SHP77 (cell line): ENCODE measurements around the gene TNFRSF18.

ENCODE experiments used
- DNase-seq, 2 experiments: peaks; one replicate each; lab custom pipeline; 2025; lab: John Stamatoyannopoulos, UW

Gene TNFRSF18

GRCh38 chr1:1179346-1179982 is 26.9 kb downstream of the TNFRSF18 start:
- DNase-seq = no peak

- no peak for DNase-seq
These were observed 27.5 kb downstream of the TNFRSF18 start for GRCh38 chr1:1178794-1179331.

- no peak for DNase-seq
These were observed 28.8 kb downstream of the TNFRSF18 start for GRCh38 chr1:1177452-1178206.

DNA sequence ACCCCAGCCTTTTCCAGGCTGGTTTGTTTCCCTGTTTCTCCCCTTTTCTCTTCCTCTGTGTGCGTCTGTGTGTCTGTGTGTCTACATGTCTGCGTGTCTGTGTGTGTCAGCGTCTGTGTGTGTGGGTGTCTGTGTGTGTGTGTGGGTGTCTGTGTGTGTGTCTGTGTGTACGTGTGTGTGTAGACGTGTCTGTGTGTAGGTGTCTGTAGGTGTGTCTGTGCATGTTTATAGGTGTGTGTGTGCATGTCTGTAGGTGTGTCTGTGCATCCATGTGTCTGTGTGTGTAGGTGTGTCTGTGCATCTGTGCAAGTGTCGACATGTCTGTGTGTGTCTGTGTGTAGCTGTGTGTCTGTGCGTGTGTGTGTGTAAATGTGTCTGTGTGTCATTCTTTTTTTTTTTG is 29.5 kb downstream of the TNFRSF18 start:
- DNase-seq = no peak

- peak; percentile 23 to 26 for DNase-seq
These were observed 30.2 kb downstream of the TNFRSF18 start for GRCh38 chr1:1176063-1176761.

- DNase-seq = no peak
These were observed 30.9 kb downstream of the TNFRSF18 start for GRCh38 chr1:1175221-1176062.

DNA sequence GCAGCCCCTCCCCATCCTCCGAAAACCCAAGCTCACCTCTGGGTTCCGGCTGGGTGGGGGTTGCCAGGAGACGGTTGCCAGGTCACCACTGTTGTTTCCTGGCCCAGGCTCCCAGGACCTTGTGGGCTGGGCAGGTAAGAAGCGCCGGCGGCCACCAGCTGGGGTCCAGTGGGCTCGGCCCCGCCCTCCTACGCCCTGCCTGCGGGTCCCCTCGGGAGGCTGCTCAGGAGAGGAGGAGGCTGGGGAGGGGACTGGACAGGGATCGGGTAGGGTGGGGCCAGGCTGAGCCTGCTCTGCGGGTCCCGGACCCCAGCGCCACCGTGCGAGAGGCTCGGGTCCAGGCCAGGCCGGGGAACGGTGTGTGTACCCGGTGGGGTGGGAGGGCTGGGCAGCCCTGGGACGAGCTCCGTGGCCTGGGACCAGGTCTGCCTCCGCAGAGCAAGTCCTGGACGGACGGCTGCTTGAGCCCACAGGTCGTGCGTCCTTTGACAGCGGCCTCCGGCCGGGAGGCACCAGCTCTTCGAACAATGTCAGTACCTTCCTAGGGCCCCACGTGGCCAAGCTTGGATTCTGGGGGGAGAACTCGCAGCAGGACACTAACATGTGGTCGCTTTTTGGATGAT is 32.5 kb downstream of the TNFRSF18 start, which contains the start of gene TTLL10:
TSS of gene TTLL10 (plus strand) at position 88 of the 623 bp plus-strand sequence. CDS start 5,336 bp downstream, outside the sequence.
- no peak for DNase-seq

GRCh38 chr1:1173061-1173792 is 33.2 kb downstream of the TNFRSF18 start:
- no peak for DNase-seq

DNA sequence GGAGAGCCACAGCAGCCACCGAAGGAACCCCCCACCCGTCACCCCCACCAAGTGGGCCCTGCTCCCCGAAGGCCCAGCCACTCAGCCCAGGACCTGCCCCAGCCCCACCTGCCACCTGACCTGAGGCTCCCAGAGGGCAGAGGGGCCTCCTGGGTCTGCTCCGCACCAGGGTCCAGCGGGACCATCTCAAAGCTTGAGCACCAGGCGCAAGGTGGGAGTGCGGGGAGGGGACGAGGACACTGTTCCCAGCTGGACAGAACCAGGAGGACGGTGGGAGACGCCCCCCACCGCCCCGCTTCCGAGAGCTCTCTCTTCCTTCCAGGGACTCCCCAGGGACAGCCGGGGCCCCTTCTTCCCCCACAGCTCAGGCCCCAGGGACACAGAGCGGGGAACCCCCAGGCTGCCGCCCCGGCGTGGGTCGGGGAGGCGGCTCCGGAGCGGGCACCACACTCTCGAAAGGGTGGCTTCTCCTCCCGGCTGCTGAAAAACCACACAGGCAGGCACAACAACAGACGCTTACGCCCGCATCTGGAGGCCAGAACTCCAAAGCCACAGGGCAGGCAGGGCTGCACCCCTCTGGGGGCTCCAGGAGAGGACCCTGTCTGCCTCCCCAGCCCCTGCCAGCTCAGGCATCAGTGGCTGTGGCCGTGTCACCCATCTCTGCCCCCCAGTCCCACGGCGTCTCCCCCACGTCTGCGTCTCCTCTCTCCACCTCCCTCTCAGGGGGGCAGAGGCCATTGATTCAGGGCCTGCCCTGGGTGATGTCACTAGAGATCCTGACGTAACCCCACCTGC is 34.6 kb downstream of the TNFRSF18 start:
- no peak for DNase-seq

GRCh38 chr1:1171161-1171545 is 35.2 kb downstream of the TNFRSF18 start:
- DNase-seq = no peak

DNA sequence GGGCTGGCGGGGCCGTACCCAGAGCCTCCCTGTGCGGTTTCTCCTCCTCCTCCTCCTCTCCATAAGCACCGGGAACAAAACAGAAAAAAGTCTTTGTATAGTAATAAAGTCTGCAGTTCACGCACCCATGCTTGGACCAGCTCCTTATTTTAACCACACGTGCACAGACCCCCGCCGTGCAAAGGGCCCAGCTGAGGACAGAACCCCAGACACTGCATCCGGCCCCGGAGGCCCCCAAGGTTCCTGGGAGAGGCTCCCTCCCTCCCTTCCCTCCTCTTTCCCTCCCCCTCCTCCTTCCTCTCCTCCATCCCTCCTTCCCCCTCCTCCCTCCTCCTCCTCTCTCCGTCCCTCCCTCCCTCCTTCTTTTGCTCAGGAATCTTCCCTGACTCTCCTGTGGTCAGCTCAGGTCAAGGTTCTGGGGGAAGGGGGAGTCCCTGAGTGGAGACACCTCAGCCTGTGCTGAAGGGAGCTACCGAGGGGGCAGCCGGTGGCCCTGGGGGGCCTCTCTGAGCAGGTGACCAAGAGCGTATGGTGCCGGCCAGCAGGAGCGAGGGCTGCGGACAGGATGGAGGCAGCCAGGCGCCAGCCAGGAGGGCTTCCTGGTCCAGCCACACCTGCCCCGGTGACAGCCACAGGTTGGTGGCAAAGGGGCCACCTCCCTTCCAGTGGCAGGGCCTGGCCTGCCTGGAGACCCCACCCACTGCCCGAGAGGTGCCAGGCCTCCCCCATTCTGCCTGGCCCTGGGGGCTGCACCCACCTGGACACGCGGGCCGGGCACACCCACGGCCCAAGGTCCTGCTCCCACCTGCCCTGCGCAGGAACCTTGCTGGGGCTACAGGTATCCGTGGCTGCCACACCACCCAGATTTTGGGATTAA is 35.9 kb downstream of the TNFRSF18 start:
- no peak for DNase-seq

DNA sequence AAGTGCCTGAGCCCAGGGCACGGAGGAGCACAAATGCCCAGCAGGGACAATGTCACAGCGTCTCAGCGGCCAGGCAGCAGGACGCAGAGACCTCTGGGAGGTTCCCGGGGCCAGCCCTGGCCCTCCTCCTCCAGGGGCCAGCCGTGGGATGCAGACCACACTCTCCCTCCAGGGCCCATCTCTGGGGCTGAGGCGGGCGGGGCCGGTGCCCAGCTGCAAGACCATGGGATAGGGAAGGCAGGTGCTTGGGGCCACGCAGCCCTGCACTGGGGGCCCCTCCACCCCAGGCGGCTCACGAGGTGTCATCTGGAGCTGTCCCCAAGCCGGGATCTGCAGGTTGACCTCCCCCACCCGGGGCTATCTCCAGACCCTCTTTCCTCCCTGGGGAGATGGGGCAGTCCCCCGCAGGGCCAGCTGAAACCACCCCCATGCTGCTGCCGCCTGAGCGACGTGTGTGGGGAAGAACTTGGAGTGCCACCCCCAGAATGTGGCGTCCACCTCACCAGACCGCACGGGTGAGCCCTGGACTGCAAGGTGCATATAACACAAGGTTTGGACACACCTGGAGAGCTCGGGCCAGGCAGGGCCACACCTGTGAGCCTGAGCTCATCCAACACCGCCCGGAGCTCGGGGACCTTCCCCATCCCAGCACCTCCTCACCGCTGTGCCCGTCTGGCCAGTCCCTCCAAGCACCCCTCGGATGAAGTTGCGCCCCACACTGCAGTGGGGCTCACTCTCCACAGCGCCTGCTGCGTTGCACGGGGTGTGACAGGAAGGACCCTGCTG is 36.8 kb downstream of the TNFRSF18 start:
- no peak for DNase-seq

GRCh38 chr1:1168451-1169411 is 37.7 kb downstream of the TNFRSF18 start:
- DNase-seq = no peak

DNA sequence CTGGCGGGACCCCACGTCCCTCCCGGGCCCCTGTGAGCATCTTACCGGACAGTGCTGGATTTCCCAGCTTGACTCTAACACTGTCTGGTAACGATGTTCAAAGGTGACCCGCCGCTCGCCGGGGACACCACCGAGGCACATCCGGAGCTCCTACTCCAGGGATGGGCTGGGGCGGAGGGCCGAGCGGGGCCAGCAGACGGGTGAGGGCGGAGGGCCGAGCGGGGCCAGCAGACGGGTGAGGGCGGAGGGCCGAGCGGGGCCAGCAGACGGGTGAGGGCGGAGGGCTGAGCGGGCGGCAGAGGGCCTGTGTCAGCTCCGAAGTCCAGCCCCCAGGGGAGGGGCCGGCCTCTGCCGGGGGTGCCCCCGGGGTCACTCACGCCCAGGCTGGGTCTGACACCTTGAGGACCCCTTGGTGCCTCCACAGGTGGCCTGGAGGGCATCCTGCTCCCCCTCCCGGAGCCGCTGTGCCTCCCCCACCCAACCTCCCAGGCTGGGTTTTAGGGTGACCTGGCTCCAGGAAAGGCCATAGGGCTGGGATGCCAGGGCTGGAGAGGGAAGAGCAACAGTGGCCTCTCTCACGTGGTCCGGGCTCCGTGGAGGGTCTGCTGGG is 38.4 kb downstream of the TNFRSF18 start:
- DNase-seq = no peak

DNA sequence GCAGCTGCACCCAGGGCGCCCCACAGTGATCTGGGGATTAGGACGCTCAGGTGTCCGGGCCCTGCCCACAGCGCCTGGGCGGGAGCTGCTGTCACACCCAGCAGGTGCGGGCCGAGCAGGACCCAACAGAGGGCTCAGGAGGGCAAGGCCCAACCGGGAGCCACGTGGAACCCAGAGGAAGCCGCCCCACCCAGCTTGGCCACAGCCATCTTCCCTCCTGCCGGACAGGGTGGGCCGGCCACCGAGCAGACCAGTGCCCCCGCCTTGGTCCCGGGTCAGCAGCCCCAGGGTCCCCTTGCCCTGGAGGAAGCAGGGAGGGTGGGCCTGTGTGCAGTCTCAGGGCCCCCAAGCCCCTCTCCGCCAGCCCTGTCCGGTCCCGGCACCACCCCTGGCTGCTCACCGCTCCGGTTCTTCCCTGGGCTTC is 39.0 kb downstream of the TNFRSF18 start:
- DNase-seq = no peak
